ENCODE measurements around the gene NPHS1.

NPHS1 gene

GRCh38 chr19:35786299-35787160, 65.8 kb downstream of the NPHS1 start:
- no peak for DNase-seq

- DNase-seq: no peak
Measured at GRCh38 chr19:35785339-35785627, 67.0 kb downstream of the NPHS1 start.

GRCh38 chr19:35784503-35785338, 67.6 kb downstream of the NPHS1 start:
- DNase-seq: no peak

GRCh38 chr19:35783469-35784434, 68.6 kb downstream of the NPHS1 start:
- DNase-seq: no peak

GRCh38 chr19:35782589-35782988, 69.7 kb downstream of the NPHS1 start:
- DNase-seq: no peak

- DNase-seq: no peak
Measured at GRCh38 chr19:35781650-35782049, 70.7 kb downstream of the NPHS1 start.

- DNase-seq: no peak
Measured at GRCh38 chr19:35780717-35781116, 71.6 kb downstream of the NPHS1 start.

GRCh38 chr19:35780058-35780457, 72.2 kb downstream of the NPHS1 start:
- DNase-seq: no peak

GRCh38 chr19:35779033-35779432, 73.3 kb downstream of the NPHS1 start:
- no peak for DNase-seq

GRCh38 chr19:35777961-35778360, 74.3 kb downstream of the NPHS1 start:
- no peak for DNase-seq

GRCh38 chr19:35777086-35777841, 75.0 kb downstream of the NPHS1 start:
- DNase-seq: no peak

- no peak for DNase-seq
Measured at GRCh38 chr19:35776102-35776788, 76.1 kb downstream of the NPHS1 start.

All from HCEC 1CT (cell line).